Thyroid gland (tissue), 4 donors: Measurements from ENCODE around the gene RAP1GAP.

Experiments
- CTCF ChIP-seq, 6 experiments: fragments of 200-600 bp in 3 of 6; fragments of 450-650 bp in 3 of 6; sonication (generic) in 3 of 6; IDR thresholded peaks; one replicate each; pipeline ENCODE4 v1.5.1; 2016 to 2019; ENCODE audit warnings: antibody characterized with exemption in 6 of 6, mild to moderate bottlenecking in 2 of 6, inconsistent platforms in 1 of 6, moderate library complexity in 1 of 6
- POLR2A ChIP-seq, 2 donors: fragments of 450-650 bp; IDR thresholded peaks; one replicate each; pipeline ENCODE4 v1.6.1; 2017; ENCODE audit warnings: antibody characterized with exemption in 2 of 2, mild to moderate bottlenecking in 2 of 2, moderate library complexity in 1 of 2

DNA sequence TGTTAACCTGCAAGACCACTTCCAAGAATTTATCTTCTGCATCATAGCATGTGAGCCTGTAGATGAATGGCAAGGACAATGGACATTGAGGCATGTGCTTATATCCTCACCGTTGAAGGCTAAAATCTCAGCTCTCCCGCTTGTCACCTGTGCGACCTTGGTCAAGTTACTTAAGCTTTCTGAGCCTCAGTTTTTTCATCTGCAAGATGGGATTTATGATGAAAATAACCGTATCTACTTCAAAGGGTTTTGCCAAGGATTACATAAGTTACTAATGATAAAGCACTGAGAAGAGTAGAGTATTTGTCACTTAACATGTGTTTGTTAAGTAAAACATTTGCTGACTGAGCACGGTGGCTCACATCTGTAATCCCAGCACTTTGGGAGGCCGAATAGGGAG is 14.9 kb downstream of the RAP1GAP start:
- TF ChIP-seq POLR2A (IDR thresholded peaks at IDR 0.05), result no peak
- TF ChIP-seq CTCF (IDR thresholded peaks at IDR 0.05), result no peak
